IPS-18a (cell line): ENCODE data around the gene GGCX.

Source experiments
- H3K27ac ChIP-seq: one replicate; pipeline ENCODE4 v1.5.1; 2013; ENCODE audit warnings: low read length
- H3K27me3 ChIP-seq: one replicate; pipeline ENCODE4 v1.6.1; 2013; ENCODE audit warnings: mild to moderate bottlenecking, low read length; ENCODE audit not compliant: control insufficient read depth, insufficient read depth
- H3K36me3 ChIP-seq: one replicate; pipeline ENCODE4 v1.6.1; 2013; ENCODE audit warnings: low read depth, low read length; ENCODE audit not compliant: control insufficient read depth
- H3K4me1 ChIP-seq: one replicate; pipeline ENCODE4 v1.6.1; 2013; ENCODE audit warnings: low read depth, low read length; ENCODE audit not compliant: control insufficient read depth
- H3K4me3 ChIP-seq: one replicate; pipeline ENCODE4 v1.5.1; 2013; ENCODE audit warnings: low read length
- H3K9ac ChIP-seq: one replicate; pipeline ENCODE4 v1.6.1; 2013; ENCODE audit warnings: mild to moderate bottlenecking, low read length, moderate library complexity
- H3K9me3 ChIP-seq: one replicate; pipeline ENCODE4 v1.6.1; 2013; ENCODE audit warnings: low read depth, low read length; ENCODE audit not compliant: control insufficient read depth

Gene GGCX

GRCh38 chr2:85522090-85522647 lies 39.1 kb downstream of the GGCX start:
- H3K9me3 ChIP-seq, result no peaks in the 10 kb centered on the region
- peaks cover 3% of the 10 kb centered on the region for H3K4me1 ChIP-seq
- no peaks in the 10 kb centered on the region for H3K36me3 ChIP-seq
- H3K9ac ChIP-seq, result no peak overlapping the region
- no peak overlapping the region for H3K27ac ChIP-seq
- no peak overlapping the region for H3K4me3 ChIP-seq
- H3K27me3 ChIP-seq, result no peaks in the 10 kb centered on the region

- Histone ChIP-seq H3K9me3 (no peaks in the 10 kb centered on the region), H3K27ac (no peak overlapping the region), H3K27me3 (no peaks in the 10 kb centered on the region), H3K9ac (no peak overlapping the region), H3K4me3 (no peak overlapping the region), H3K36me3 (no peaks in the 10 kb centered on the region), H3K4me1 (no peaks in the 10 kb centered on the region)
Observed at GRCh38 chr2:85516653-85517389, 44.5 kb downstream of the GGCX start.

- no peaks in the 10 kb centered on the region for H3K9me3 ChIP-seq
- H3K36me3 ChIP-seq, result no peaks in the 10 kb centered on the region
- H3K9ac ChIP-seq, result no peak overlapping the region
- no peaks in the 10 kb centered on the region for H3K27me3 ChIP-seq
- H3K27ac ChIP-seq, result no peak overlapping the region
- no peak overlapping the region for H3K4me3 ChIP-seq
- H3K4me1 ChIP-seq, result no peaks in the 10 kb centered on the region
Observed at GRCh38 chr2:85514323-85514722, 47.0 kb downstream of the GGCX start.

- Histone ChIP-seq H3K27me3 (no peaks in the 10 kb centered on the region), H3K27ac (no peak overlapping the region), H3K9me3 (no peaks in the 10 kb centered on the region), H3K9ac (no peak overlapping the region), H3K4me1 (no peaks in the 10 kb centered on the region), H3K4me3 (no peak overlapping the region), H3K36me3 (no peaks in the 10 kb centered on the region)
Observed at GRCh38 chr2:85511008-85511811, 50.1 kb downstream of the GGCX start.

- H3K27me3 ChIP-seq, result no peaks in the 10 kb centered on the region
- no peak overlapping the region for H3K27ac ChIP-seq
- no peaks in the 10 kb centered on the region for H3K36me3 ChIP-seq
- H3K4me3 ChIP-seq, result no peak overlapping the region
- no peak overlapping the region for H3K9ac ChIP-seq
- no peaks in the 10 kb centered on the region for H3K4me1 ChIP-seq
- no peaks in the 10 kb centered on the region for H3K9me3 ChIP-seq
Observed at GRCh38 chr2:85506768-85507181, 54.5 kb downstream of the GGCX start.

GRCh38 chr2:85505551-85506238 lies 55.6 kb downstream of the GGCX start:
- H3K9ac ChIP-seq, result no peak overlapping the region
- H3K4me1 ChIP-seq, result no peaks in the 10 kb centered on the region
- no peak overlapping the region for H3K27ac ChIP-seq
- no peaks in the 10 kb centered on the region for H3K36me3 ChIP-seq
- no peaks in the 10 kb centered on the region for H3K9me3 ChIP-seq
- no peaks in the 10 kb centered on the region for H3K27me3 ChIP-seq
- H3K4me3 ChIP-seq, result no peak overlapping the region

GRCh38 chr2:85504778-85505261 lies 56.5 kb downstream of the GGCX start:
- H3K9me3 ChIP-seq, result no peaks in the 10 kb centered on the region
- no peaks in the 10 kb centered on the region for H3K27me3 ChIP-seq
- H3K27ac ChIP-seq, result no peak overlapping the region
- no peak overlapping the region for H3K9ac ChIP-seq
- H3K4me3 ChIP-seq, result no peak overlapping the region
- H3K4me1 ChIP-seq, result no peaks in the 10 kb centered on the region
- no peaks in the 10 kb centered on the region for H3K36me3 ChIP-seq

GRCh38 chr2:85503851-85504777 lies 57.2 kb downstream of the GGCX start:
- no peak overlapping the region for H3K9ac ChIP-seq
- no peaks in the 10 kb centered on the region for H3K9me3 ChIP-seq
- H3K27ac ChIP-seq, result no peak overlapping the region
- H3K36me3 ChIP-seq, result no peaks in the 10 kb centered on the region
- H3K4me1 ChIP-seq, result no peaks in the 10 kb centered on the region
- H3K4me3 ChIP-seq, result no peak overlapping the region
- H3K27me3 ChIP-seq, result no peaks in the 10 kb centered on the region

GRCh38 chr2:85503168-85503850 lies 58.0 kb downstream of the GGCX start:
- H3K4me1 ChIP-seq, result no peaks in the 10 kb centered on the region
- H3K9ac ChIP-seq, result no peak overlapping the region
- H3K27ac ChIP-seq, result no peak overlapping the region
- no peaks in the 10 kb centered on the region for H3K36me3 ChIP-seq
- H3K9me3 ChIP-seq, result no peaks in the 10 kb centered on the region
- no peak overlapping the region for H3K4me3 ChIP-seq
- H3K27me3 ChIP-seq, result no peaks in the 10 kb centered on the region

GRCh38 chr2:85502720-85503119 lies 58.6 kb downstream of the GGCX start:
- H3K27ac ChIP-seq, result no peak overlapping the region
- H3K9ac ChIP-seq, result no peak overlapping the region

More at GRCh38 chr2:85502720-85503119, 58.6 kb downstream of the GGCX start:
- H3K4me3 ChIP-seq, result no peak overlapping the region
- H3K36me3 ChIP-seq, result no peaks in the 10 kb centered on the region
- H3K9me3 ChIP-seq, result no peaks in the 10 kb centered on the region
- no peaks in the 10 kb centered on the region for H3K4me1 ChIP-seq
- no peaks in the 10 kb centered on the region for H3K27me3 ChIP-seq
